Skeletal muscle tissue (tissue), 4 donors: ENCODE measurements around the gene CLVS2. TPM values are rescaled to one million over a fixed set of nuclear protein-coding genes. Genes with fewer than 3 reads are reported as not detected.

Experiments
- H3K27ac ChIP-seq: one replicate; pipeline ENCODE4 v1.7.0; 2013; ENCODE audit warnings: mild to moderate bottlenecking, low read depth, low read length, inconsistent platforms
- H3K27me3 ChIP-seq, 3 donors: one replicate each; pipeline ENCODE4 v1.7.0; 2013; ENCODE audit warnings: low read length in 3 of 3; ENCODE audit not compliant: control insufficient read depth in 3 of 3, insufficient read depth in 3 of 3
- H3K36me3 ChIP-seq, 3 donors: one replicate each; pipeline ENCODE4 v1.7.0; 2013; ENCODE audit warnings: low read length in 3 of 3; ENCODE audit not compliant: control insufficient read depth in 3 of 3, insufficient read depth in 3 of 3
- H3K4me1 ChIP-seq, 3 donors: one replicate each; pipeline ENCODE4 v1.7.0; 2013; ENCODE audit warnings: low read length in 3 of 3, mild to moderate bottlenecking in 3 of 3; ENCODE audit not compliant: control insufficient read depth in 3 of 3, insufficient read depth in 3 of 3
- H3K4me3 ChIP-seq, 3 donors: one replicate each; pipeline ENCODE4 v1.7.0; 2013; ENCODE audit warnings: low read length in 3 of 3
- H3K9ac ChIP-seq, 3 donors: one replicate each; pipeline ENCODE4 v1.7.0; 2013; ENCODE audit warnings: low read length in 3 of 3, mild to moderate bottlenecking in 3 of 3, moderate library complexity in 2 of 3, low read depth in 1 of 3
- H3K9me3 ChIP-seq, 3 donors: one replicate each; pipeline ENCODE4 v1.7.0; 2013; ENCODE audit warnings: low read length in 3 of 3; ENCODE audit not compliant: control insufficient read depth in 3 of 3
- total RNA-seq: library from RNA; depleted of rRNA; stranded (reverse); fragments of >200 nt; gene quantifications from one replicate; pipeline ENCODE4 v1.2.3, GENCODE V29; 2014
- donor health status: Osteomylitis.

CLVS2 gene
- total RNA-seq, 1 donor from 2014 or later: under 0.01 TPM

GRCh38 chr6:123053602-123054225, 57.7 kb downstream of the CLVS2 start:
- H3K36me3 ChIP-seq: no peaks in the 10 kb centered on the region
- no peak overlapping the region for H3K27ac ChIP-seq
- H3K4me3 ChIP-seq: no peak overlapping the region
- no peaks in the 10 kb centered on the region for H3K9me3 ChIP-seq
- no peak overlapping the region for H3K9ac ChIP-seq
- no peaks in the 10 kb centered on the region for H3K27me3 ChIP-seq
- no peaks in the 10 kb centered on the region for H3K4me1 ChIP-seq

- Histone ChIP-seq H3K36me3 (no peaks in the 10 kb centered on the region), H3K27me3 (no peaks in the 10 kb centered on the region), H3K4me3 (no peak overlapping the region), H3K9ac (no peak overlapping the region), H3K4me1 (no peaks in the 10 kb centered on the region), H3K27ac (no peak overlapping the region), H3K9me3 (no peaks in the 10 kb centered on the region)
Observed at GRCh38 chr6:123055256-123055655, 59.2 kb downstream of the CLVS2 start.

- no peak overlapping the region for H3K27ac ChIP-seq
- no peaks in the 10 kb centered on the region for H3K9me3 ChIP-seq
- H3K4me1 ChIP-seq: no peaks in the 10 kb centered on the region
- no peak overlapping the region for H3K4me3 ChIP-seq
- H3K36me3 ChIP-seq: no peaks in the 10 kb centered on the region
- no peaks in the 10 kb centered on the region for H3K27me3 ChIP-seq
- no peak overlapping the region for H3K9ac ChIP-seq
Observed at GRCh38 chr6:123062670-123063069, 66.6 kb downstream of the CLVS2 start.

GRCh38 chr6:123064038-123064437, 68.0 kb downstream of the CLVS2 start:
- H3K9ac ChIP-seq: no peak overlapping the region
- H3K4me1 ChIP-seq: no peaks in the 10 kb centered on the region
- H3K27me3 ChIP-seq: no peaks in the 10 kb centered on the region
- H3K27ac ChIP-seq: no peak overlapping the region
- H3K36me3 ChIP-seq: no peaks in the 10 kb centered on the region
- H3K4me3 ChIP-seq: no peak overlapping the region
- H3K9me3 ChIP-seq: no peaks in the 10 kb centered on the region

- Histone ChIP-seq H3K9me3 (no peaks in the 10 kb centered on the region), H3K4me1 (no peaks in the 10 kb centered on the region), H3K36me3 (no peaks in the 10 kb centered on the region), H3K27me3 (no peaks in the 10 kb centered on the region), H3K9ac (no peak overlapping the region), H3K4me3 (no peak overlapping the region), H3K27ac (no peak overlapping the region)
Observed at GRCh38 chr6:123074616-123075015, 78.6 kb downstream of the CLVS2 start.

GRCh38 chr6:123085403-123085802, 89.4 kb downstream of the CLVS2 start:
- Histone ChIP-seq H3K36me3 (no peaks in the 10 kb centered on the region), H3K4me3 (no peak overlapping the region), H3K9me3 (no peaks in the 10 kb centered on the region), H3K27ac (no peak overlapping the region), H3K4me1 (no peaks in the 10 kb centered on the region), H3K27me3 (no peaks in the 10 kb centered on the region), H3K9ac (no peak overlapping the region)

- H3K4me1 ChIP-seq: peaks cover 2 to 6% (median 5%) of the 10 kb centered on the region in 3 donors
- H3K27ac ChIP-seq: no peak overlapping the region
- no peak overlapping the region for H3K9ac ChIP-seq
- H3K27me3 ChIP-seq: no peaks in the 10 kb centered on the region
- no peaks in the 10 kb centered on the region for H3K36me3 ChIP-seq
- H3K4me3 ChIP-seq: no peak overlapping the region
- no peaks in the 10 kb centered on the region for H3K9me3 ChIP-seq
Observed at GRCh38 chr6:123089226-123089625, 93.2 kb downstream of the CLVS2 start.

GRCh38 chr6:123091091-123091895, 95.3 kb downstream of the CLVS2 start:
- H3K27ac ChIP-seq: peak overlapping the region; percentile 75
- H3K9ac ChIP-seq: peak overlapping the region in 1 of 3 donors; percentile 10
- no peaks in the 10 kb centered on the region for H3K36me3 ChIP-seq
- no peaks in the 10 kb centered on the region for H3K9me3 ChIP-seq
- H3K4me3 ChIP-seq: no peak overlapping the region
- H3K4me1 ChIP-seq: peaks cover 2 to 6% (median 5%) of the 10 kb centered on the region in 3 donors
- H3K27me3 ChIP-seq: no peaks in the 10 kb centered on the region

GRCh38 chr6:123091896-123092271, 95.8 kb downstream of the CLVS2 start:
- Histone ChIP-seq H3K27ac (peak overlapping the region; percentile 75), H3K4me3 (no peak overlapping the region), H3K9ac (no peak overlapping the region), H3K4me1 (peaks cover 2 to 6% (median 5%) of the 10 kb centered on the region in 3 donors), H3K9me3 (no peaks in the 10 kb centered on the region), H3K27me3 (no peaks in the 10 kb centered on the region), H3K36me3 (no peaks in the 10 kb centered on the region)

- no peaks in the 10 kb centered on the region for H3K36me3 ChIP-seq
- H3K4me3 ChIP-seq: no peak overlapping the region
- no peak overlapping the region for H3K9ac ChIP-seq
- H3K9me3 ChIP-seq: no peaks in the 10 kb centered on the region
- H3K4me1 ChIP-seq: peaks cover 6 to 9% (median 9%) of the 10 kb centered on the region in 3 donors
- H3K27ac ChIP-seq: no peak overlapping the region
- no peaks in the 10 kb centered on the region for H3K27me3 ChIP-seq
Observed at GRCh38 chr6:123094795-123095194, 98.8 kb downstream of the CLVS2 start.
